Upper lobe of left lung (tissue), 6 donors: ENCODE data around the gene KCNH3. TPM values are rescaled to one million over a fixed set of nuclear protein-coding genes. Genes with fewer than 3 reads are reported as not detected.

ENCODE experiments used
- ATAC-seq, 2 donors: fragments of 200-7000 bp; cut with Tn5 transposase; one replicate each; pipeline ENCODE4 v1.9.1; 2022; ENCODE audit warnings: mild to moderate bottlenecking in 2 of 2, moderate library complexity in 2 of 2; ENCODE audit not compliant: low FRiP score in 2 of 2
- DNase-seq, 2 donors: peaks; one replicate each; pipeline ENCODE4 v3.0.0-alpha.2; 2019 to 2020
- H3K27ac ChIP-seq, 4 donors: fragments of 200-600 bp; sonication (generic); one replicate each; pipeline ENCODE4 v1.5.1; 2016 to 2019
- H3K27me3 ChIP-seq, 4 donors: fragments of 200-600 bp; sonication (generic); one replicate each; pipeline ENCODE4 v1.5.1; 2017 to 2019
- H3K36me3 ChIP-seq, 4 donors: fragments of 200-600 bp; sonication (generic); one replicate each; pipeline ENCODE4 v1.5.1; 2016 to 2019
- H3K4me1 ChIP-seq, 4 donors: fragments of 200-600 bp; sonication (generic); one replicate each; pipeline ENCODE4 v1.5.1; 2018 to 2019
- H3K4me3 ChIP-seq, 4 donors: fragments of 200-600 bp; sonication (generic); one replicate each; pipeline ENCODE4 v1.5.1; 2017 to 2019; ENCODE audit warnings: mild to moderate bottlenecking in 2 of 4, moderate library complexity in 1 of 4
- H3K9me3 ChIP-seq, 4 donors: fragments of 200-600 bp; sonication (generic); one replicate each; pipeline ENCODE4 v1.5.1; 2018 to 2019
- EP300 ChIP-seq, 4 donors: sonication (generic); formaldehyde crosslinking; IDR thresholded peaks; one replicate each; pipeline ENCODE4 v1.5.1; 2017; ENCODE audit warnings: antibody characterized with exemption in 4 of 4, control low read depth in 2 of 4
- POLR2A ChIP-seq, 4 donors: fragments of 450-650 bp; IDR thresholded peaks; one replicate each; pipeline ENCODE4 v1.5.1; 2016 to 2017; ENCODE audit warnings: antibody characterized with exemption in 4 of 4, mild to moderate bottlenecking in 2 of 4
- POLR2AphosphoS5 ChIP-seq, 2 donors: sonication (generic); formaldehyde crosslinking; IDR thresholded peaks; one replicate each; pipeline ENCODE4 v1.5.1; 2017; ENCODE audit warnings: antibody characterized with exemption in 2 of 2
- WGBS, 2 donors: methylation state at CpG; one replicate each; pipeline ENCODE4 v1.1.5; 2017 to 2018; 5-methylcytosine and 5-hydroxymethylcytosine counted together
- total RNA-seq, 6 donors: library from RNA; depleted of rRNA in 4 of 6; stranded (reverse); fragments of >200 nt in 4 of 6; gene quantifications; one replicate each; pipeline versions ENCODE4 v1.1.0 to v1.2.1, GENCODE V29; 2016 to 2021
- TF ChIP-seq, protein P1 (sequence below), 6 experiments: fragments of 450-650 bp in 4 of 6; fragments of 200-600 bp in 2 of 6; sonication (generic) in 2 of 6; IDR thresholded peaks; one replicate each; pipeline ENCODE4 v1.5.1; 2016 to 2019; ENCODE audit warnings: antibody characterized with exemption in 6 of 6
- donor health status: DM: no; HTN: no; CAD: no; lungs with moderate emphysema.
- donor health status: DM: no; HTN: yes; CAD: no; lungs with severe emphysema.

Gene KCNH3
- total RNA-seq, 6 donors from 2014 or later: 0.37 to 19.9 (median 2.5) TPM

DNA sequence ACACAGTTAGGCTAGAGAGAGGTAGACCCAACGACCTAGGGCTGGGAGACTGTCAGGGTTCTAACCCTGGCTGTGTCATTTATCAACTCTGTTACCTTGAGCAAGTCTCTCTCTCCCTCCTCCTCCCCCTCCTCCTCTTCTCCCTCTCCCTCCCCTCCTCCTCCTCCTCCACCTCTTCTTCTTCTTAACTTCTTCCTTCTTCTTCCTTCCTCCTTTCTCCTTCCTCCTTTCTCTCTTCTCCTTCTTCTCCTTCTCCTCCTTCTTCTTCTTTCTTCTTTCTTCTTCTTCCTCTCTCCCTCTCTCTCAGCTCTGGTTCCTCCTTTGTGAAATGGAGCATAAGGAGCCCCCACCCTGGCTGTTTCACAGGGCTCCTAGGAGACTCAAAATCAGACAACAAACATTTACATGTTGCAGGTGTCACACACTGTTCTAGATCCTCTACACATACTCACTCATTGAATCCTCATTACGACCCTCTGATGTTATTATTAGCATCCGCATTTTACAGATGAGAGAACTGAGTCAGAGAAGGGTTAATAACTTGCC lies 2.2 kb upstream of the KCNH3 start:
- H3K27ac ChIP-seq: no peak overlapping the region
- H3K4me3 ChIP-seq: no peak overlapping the region
- H3K36me3 ChIP-seq: no peaks in the 10 kb centered on the region
- H3K9me3 ChIP-seq: no peaks in the 10 kb centered on the region
- ATAC-seq (no peak), DNase-seq (no peak)
- H3K4me1 ChIP-seq: peaks cover 23 to 31% (median 25%) of the 10 kb centered on the region in 4 donors
- H3K27me3 ChIP-seq: peaks cover 0 to 29% (median 17%) of the 10 kb centered on the region in 4 donors
- 43 to 44% methylated on average over 3 of the region's 3 CpGs for WGBS, 2 donors
- TF ChIP-seq POLR2AphosphoS5 (IDR thresholded peaks at IDR 0.05) (no peak), EP300 (IDR thresholded peaks at IDR 0.05) (no peak), POLR2A (IDR thresholded peaks at IDR 0.05) (no peak)
- TF ChIP-seq, protein P1, sequence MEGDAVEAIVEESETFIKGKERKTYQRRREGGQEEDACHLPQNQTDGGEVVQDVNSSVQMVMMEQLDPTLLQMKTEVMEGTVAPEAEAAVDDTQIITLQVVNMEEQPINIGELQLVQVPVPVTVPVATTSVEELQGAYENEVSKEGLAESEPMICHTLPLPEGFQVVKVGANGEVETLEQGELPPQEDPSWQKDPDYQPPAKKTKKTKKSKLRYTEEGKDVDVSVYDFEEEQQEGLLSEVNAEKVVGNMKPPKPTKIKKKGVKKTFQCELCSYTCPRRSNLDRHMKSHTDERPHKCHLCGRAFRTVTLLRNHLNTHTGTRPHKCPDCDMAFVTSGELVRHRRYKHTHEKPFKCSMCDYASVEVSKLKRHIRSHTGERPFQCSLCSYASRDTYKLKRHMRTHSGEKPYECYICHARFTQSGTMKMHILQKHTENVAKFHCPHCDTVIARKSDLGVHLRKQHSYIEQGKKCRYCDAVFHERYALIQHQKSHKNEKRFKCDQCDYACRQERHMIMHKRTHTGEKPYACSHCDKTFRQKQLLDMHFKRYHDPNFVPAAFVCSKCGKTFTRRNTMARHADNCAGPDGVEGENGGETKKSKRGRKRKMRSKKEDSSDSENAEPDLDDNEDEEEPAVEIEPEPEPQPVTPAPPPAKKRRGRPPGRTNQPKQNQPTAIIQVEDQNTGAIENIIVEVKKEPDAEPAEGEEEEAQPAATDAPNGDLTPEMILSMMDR (IDR thresholded peaks at IDR 0.05): no peak

DNA sequence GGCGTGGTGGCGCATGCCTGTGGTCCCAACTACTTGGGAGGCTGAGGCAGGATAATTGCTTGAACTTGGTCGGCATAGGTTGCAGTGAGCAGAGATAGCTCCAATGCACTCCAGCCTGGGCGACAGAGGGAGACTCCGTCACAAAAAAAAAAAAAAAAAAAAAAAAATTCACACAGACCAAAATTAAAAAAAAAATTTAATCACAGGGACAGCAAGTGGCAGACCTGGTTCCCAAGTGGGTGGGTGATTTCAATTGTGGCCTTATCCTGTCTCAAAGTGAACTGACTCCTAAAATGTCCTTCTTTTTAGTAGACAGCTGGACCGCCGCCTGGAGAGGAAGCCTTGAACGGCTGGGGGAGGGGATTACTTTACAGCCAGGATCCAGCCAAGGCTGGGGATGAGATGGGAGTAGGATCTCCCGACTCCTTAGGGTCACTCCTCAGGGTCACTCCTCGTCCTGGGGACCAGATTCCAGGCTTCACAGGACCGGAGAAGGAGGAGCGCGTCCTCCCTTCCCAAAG lies 1.5 kb upstream of the KCNH3 start:
- Histone ChIP-seq H3K4me3 (peak overlapping the region in 3 of 4 donors; percentile 47 to 61 (median 55)), H3K4me1 (peaks cover 23 to 31% (median 25%) of the 10 kb centered on the region in 4 donors), H3K27me3 (peaks cover 0 to 29% (median 17%) of the 10 kb centered on the region in 4 donors), H3K9me3 (no peaks in the 10 kb centered on the region), H3K27ac (no peak overlapping the region), H3K36me3 (no peaks in the 10 kb centered on the region)
- ATAC-seq (no peak), DNase-seq (no peak)
- 19 to 27% methylated on average over 10 to 12 of the region's 13 CpGs for WGBS, 2 donors
- TF ChIP-seq EP300 (IDR thresholded peaks at IDR 0.05) (no peak), POLR2A (IDR thresholded peaks at IDR 0.05) (no peak), POLR2AphosphoS5 (IDR thresholded peaks at IDR 0.05) (no peak)
- TF ChIP-seq, protein P1 (IDR thresholded peaks at IDR 0.05): no peak

DNA sequence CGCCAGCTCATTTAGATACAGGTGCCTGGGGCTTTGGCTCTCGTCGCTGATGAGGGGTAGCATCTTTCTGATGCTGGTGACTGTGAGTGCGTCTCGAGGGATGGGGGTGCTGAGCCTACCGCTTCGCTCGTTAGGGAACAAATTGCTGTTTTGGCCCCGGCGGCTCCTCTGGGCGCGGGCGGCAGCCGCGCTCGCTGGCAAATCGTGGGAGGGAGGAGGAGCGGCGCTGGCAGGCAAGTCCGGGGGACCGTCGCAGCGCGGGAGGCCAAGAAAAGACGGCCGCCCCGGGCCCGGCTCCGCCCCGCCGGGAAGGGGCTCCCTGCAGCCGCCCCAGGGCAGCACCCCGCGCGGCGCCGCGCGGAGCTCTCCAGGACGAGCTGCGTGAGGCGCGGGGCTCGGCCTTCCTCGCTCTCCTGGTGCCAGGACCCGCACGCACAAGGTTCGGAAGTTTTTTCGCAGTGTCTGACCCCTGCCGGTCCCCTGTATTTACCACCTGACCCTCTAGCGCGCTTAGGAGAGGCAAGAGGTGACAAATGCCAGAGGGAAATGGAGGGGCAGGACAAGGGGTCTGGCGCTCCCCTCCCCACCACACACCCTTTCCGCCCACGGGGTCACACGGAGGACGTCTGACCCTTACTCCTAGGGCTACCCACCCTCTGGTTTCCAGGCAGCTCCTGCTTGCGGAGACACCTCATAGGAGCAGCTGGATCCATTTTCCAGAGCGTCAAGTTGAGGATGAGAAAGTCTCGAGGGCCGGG lies 899 bp upstream of the KCNH3 start:
- ATAC-seq (peak in 1 of 2 donors; percentile 37), DNase-seq (peak in 1 of 2 donors; percentile 89)
- H3K36me3 ChIP-seq: no peaks in the 10 kb centered on the region
- H3K27me3 ChIP-seq: peaks cover 0 to 29% (median 17%) of the 10 kb centered on the region in 4 donors
- peak overlapping the region; percentile 47 to 61 (median 51) for H3K4me3 ChIP-seq
- WGBS, 2 donors: 0 to 2% methylated on average over 13 to 31 of the region's 61 CpGs
- H3K9me3 ChIP-seq: no peaks in the 10 kb centered on the region
- H3K27ac ChIP-seq: no peak overlapping the region
- TF ChIP-seq EP300 (IDR thresholded peaks at IDR 0.05): no peak
- TF ChIP-seq POLR2A (IDR thresholded peaks at IDR 0.05): no peak
- TF ChIP-seq, protein P1 (IDR thresholded peaks at IDR 0.05): no peak
- TF ChIP-seq POLR2AphosphoS5 (IDR thresholded peaks at IDR 0.05): no peak
- peaks cover 23 to 31% (median 25%) of the 10 kb centered on the region in 4 donors for H3K4me1 ChIP-seq

GRCh38 chr12:49539406-49540228 lies 787 bp downstream of the KCNH3 start:
- 23% methylated on average over 16 to 39 of the region's 47 CpGs for WGBS, 2 donors

More at GRCh38 chr12:49539406-49540228, 787 bp downstream of the KCNH3 start:
- H3K4me1 ChIP-seq: peaks cover 23 to 31% (median 25%) of the 10 kb centered on the region in 4 donors
- H3K27ac ChIP-seq: no peak overlapping the region
- H3K36me3 ChIP-seq: no peaks in the 10 kb centered on the region
- no peak for ATAC-seq
- TF ChIP-seq POLR2AphosphoS5 (IDR thresholded peaks at IDR 0.05) (no peak), POLR2A (IDR thresholded peaks at IDR 0.05) (no peak), EP300 (IDR thresholded peaks at IDR 0.05) (no peak)
- TF ChIP-seq, protein P1 (IDR thresholded peaks at IDR 0.05): no peak
- no peaks in the 10 kb centered on the region for H3K9me3 ChIP-seq
- DNase-seq: peak in 1 of 2 donors; percentile 82
- peaks cover 0 to 29% (median 17%) of the 10 kb centered on the region in 4 donors for H3K27me3 ChIP-seq
- peak overlapping the region in 3 of 4 donors; percentile 47 to 61 (median 55) for H3K4me3 ChIP-seq
